HG03135 (cell line): ENCODE data around the gene MEGF10.
A peak's percentile ranks its signal among the peaks of the same experiment; 100 is the strongest.

ENCODE experiments used
- ATAC-seq: cut with Tn5 transposase; IDR thresholded peaks from one replicate; pipeline ENCODE4 v1.9.1; 2021; ENCODE audit warnings: mild to moderate bottlenecking, moderate library complexity; ENCODE audit not compliant: unreplicated experiment

The MEGF10 gene

DNA sequence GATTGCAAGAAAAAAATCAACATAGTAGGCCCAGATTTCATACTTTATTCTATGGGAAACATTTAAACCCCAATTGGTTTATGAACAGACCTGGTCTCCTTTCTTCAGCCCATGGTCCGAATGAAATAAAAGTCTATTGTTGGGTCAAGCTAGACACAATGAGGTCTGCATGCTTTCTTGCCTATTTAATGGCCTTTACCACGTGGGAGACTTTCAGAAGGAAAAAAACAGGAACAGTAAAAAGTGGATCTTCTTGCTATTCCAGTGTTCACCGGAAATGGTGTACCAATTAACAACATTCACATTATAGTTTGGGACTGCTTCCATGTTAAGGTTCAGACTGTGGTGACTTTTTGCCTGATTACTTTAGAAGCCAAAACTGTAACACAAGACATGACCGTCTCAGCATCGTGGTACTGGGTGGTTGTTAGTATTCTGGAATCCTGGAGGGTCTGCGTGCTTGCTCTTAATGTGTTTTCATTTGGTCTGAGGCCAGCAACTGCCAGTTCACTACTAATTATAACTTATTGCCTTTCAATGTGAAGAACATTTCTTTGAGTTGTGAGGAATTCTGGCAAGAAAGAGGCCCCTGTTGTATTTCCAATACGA, 141.5 kb downstream of the MEGF10 start:
- no peak for ATAC-seq

DNA sequence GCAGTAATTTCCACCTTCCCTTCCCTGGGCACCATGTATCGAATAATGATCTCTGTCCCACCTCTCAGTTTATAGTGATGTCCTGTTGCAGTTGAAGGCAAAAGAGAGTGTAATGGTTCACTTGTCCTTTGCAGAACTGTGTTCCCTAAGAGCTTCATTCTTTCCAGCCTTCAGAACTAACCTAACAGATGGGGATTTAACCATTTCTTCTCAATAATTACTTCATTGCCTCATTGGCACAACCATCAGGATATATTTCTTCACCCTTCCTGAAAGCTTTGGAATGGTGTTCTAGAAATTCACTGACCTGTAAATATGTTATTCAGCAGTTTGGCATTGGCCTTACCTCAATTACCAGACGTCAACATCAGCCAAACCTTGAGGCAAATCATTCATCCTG, 142.9 kb downstream of the MEGF10 start:
- no peak for ATAC-seq

- ATAC-seq, result no peak
Observed at GRCh38 chr5:127434588-127434987, 144.0 kb downstream of the MEGF10 start.

GRCh38 chr5:127435821-127436220, 145.2 kb downstream of the MEGF10 start:
- ATAC-seq, result no peak

DNA sequence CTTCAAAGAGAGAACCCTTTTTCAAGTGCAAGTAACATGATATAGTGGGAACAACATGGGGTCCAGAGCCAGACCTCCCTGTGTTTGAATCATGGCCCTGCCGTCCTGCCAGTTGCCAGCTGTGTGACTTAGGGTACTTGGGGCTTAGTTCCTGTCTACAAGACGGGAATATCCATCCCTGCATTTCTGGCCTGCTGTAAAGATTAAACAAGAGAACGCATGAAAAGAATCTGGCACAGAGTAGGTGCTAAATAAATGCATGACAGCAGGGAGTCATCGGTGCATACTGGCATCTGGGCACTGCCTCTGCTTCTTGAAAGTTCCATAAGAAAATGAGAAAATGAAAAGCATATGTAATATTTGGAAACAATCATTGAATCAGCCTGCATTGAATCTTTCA, 149.0 kb downstream of the MEGF10 start:
- no peak for ATAC-seq

- no peak for ATAC-seq
Observed at GRCh38 chr5:127440831-127441230, 150.2 kb downstream of the MEGF10 start.

- no peak for ATAC-seq
Observed at GRCh38 chr5:127441799-127442484, 151.3 kb downstream of the MEGF10 start.

DNA sequence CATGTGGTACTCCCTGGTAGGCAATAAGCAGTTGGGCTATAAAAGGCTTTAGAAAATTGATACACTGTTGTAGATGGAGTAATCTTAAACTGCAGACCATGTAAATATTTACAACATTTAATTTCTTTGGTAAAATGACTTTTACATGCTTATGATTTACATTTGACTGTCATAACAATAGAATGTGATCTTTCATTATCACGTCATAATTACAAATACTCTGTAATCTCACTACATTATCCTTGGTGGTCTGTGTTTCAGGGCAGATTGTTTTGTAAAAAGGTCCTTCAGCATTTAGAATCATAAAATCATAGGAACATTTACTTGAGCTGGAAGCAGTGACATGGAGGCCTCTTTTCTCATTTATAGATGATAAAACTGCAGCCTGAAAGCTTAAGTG, 153.6 kb downstream of the MEGF10 start:
- no peak for ATAC-seq

DNA sequence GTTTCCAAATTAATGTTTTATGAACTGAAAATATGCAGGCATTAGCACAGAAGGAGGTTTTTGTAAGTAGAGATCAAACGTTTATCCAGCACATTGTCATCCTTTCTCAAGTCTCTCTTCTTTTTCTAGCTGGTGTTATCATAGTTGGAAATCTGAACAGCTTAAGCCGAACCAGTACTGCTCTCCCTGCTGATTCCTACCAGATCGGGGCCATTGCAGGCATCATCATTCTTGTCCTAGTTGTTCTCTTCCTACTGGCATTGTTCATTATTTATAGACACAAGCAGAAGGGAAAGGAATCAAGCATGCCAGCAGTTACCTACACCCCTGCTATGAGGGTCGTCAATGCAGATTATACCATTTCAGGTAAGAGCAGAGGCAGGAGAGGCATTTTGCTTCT, 154.7 kb downstream of the MEGF10 start:
- no peak for ATAC-seq

DNA sequence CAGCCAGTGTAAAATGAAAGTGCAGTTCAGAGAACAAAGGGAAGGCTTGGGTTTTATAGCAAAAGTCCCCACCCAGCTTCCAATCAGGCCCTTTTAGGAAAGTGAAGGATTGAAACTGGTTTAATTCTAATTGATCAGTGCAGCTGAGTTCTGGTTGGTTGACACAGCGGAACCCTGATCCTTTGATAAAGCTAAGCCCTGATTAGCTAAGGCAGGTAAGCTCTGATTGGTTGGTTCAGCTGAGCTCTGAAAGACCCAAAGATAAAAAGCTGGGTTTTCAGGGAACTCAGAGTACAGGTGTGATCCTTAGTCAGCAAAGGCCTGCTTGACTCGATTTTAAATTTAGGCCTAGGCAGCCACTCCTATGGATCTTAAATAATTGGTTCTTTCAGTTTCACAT, 156.0 kb downstream of the MEGF10 start:
- no peak for ATAC-seq

- no peak for ATAC-seq
Observed at GRCh38 chr5:127447827-127448226, 157.2 kb downstream of the MEGF10 start.

DNA sequence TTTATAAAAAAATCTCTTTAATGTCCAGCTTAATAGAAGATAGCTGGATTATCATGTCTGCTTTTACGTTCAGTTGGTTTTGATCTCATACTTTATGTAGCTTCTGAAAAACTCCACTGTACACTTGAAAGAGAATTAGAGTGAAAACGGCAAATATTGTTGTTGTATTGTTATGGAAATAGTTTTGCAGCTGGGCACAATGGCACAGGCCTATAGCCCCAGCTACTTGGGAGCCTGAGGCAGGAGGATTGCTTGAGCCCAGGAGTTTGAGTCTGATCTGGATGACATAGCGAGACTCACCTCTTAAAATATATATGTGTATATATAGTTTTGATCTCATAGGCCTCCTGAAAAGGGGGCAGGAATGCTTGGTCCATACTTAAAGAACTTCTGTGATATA, 159.4 kb downstream of the MEGF10 start:
- ATAC-seq, result no peak

DNA sequence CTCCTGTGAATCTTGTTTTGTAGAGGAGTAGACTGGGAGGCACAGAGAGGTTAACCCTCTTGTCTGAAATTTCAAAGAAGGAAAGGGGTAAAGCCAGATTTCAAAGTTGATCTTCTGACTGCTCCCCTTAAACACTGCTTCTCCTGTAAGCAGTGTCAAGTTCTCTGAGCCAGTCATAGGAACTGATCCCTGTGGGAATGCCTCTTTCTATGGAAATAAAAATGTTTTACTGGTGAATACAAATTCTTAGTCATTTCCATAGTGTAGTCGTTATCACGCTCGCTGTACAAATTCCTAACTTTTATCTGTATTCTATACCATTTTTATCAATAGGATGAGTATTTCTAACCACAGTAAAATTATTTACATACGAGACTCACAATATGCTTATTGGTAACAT, 160.5 kb downstream of the MEGF10 start:
- no peak for ATAC-seq

DNA sequence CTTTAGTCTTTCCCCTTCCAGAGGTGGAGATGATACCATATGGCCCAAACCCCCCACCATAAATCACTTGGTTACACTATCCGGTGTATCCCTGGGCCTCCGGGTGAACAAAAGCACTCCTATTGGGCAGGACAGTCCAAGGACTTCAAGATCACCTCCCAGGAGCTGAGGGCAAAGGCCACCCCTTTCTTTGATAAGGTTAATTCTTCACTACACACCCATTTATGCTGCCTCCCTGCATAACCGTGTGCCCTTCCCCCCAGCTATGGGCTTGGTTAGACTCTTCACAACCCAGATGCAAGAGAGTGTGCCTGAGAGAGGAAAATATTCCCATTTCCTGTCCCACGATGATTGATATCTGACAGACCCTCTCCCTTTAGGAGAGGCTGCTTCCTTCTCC, 162.0 kb downstream of the MEGF10 start:
- ATAC-seq, result no peak

DNA sequence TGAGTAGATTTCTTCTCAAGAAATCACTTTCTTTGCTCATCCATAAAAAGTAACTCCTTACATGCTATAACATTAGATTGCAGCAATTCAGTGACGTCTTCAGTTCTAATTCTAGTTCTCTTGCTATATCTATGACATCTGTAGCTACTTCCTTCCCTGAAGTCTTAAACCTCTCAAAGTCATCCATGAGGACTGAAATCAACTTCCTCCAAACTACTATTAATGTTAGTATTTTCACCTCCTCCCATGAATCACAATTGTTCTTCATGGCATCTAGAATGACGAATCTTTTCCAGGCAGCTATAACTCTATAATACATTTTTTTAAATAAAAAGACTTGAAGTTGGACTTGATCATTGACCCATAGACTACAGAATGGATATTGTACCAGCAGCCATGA, 180.6 kb downstream of the MEGF10 start:
- no peak for ATAC-seq

GRCh38 chr5:127472700-127473099, 182.1 kb downstream of the MEGF10 start:
- ATAC-seq, result no peak

- ATAC-seq, result no peak
Observed at GRCh38 chr5:127486471-127486870, 195.9 kb downstream of the MEGF10 start.

GRCh38 chr5:127492854-127493738, 202.5 kb downstream of the MEGF10 start:
- peak; percentile 75 for ATAC-seq

- ATAC-seq, result no peak
Observed at GRCh38 chr5:127498548-127498947, 208.0 kb downstream of the MEGF10 start.

DNA sequence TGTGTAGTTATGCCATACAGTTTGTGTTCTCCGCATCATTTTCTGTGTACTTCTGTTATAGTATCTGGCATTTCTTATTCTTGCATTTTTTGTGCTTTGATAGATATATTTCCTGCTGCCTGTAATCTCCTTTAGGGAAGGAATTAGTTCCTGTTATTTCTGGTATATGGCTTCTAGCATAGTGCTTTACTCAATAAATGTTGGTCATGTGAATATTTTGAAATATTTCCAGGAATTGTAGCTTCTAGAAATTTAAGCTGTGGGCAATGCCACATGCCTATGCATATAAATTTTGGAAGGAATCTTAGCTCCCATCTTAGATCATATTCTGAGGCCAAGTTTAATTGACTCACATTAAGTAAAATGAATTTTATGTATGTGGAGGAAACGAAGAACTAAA, 215.3 kb downstream of the MEGF10 start:
- no peak for ATAC-seq

DNA sequence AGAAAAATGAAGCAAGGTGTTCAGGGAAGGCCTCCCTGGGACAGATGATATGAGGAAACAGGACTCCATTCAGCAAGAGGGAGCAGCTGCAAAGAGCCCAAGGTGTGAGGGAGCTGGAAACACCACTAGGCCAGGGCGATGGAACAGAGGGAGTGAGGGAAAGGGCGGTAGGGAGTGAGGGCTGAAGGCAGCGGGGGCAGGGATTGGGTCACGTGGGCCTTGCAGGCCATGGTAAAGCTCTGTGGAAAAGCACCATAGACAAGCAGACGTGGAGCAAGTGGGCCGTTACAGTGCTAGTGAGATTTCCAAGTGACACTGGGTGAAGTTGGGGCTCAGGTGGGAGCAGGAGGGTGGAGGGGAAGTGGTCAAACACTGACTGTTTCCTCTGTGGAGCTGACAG, 216.0 kb downstream of the MEGF10 start:
- no peak for ATAC-seq
